NCI-H2029 treated with DMSO at 0.1 percent for 48 hours (cell line): ENCODE measurements around the gene GPR139.

Experiments
- DNase-seq: peaks from one replicate; lab custom pipeline; 2025; lab: John Stamatoyannopoulos, UW

Gene GPR139

GRCh38 chr16:20053336-20053735 is 20.4 kb downstream of the GPR139 start:
- DNase-seq, result no peak

GRCh38 chr16:20051611-20052010 is 22.1 kb downstream of the GPR139 start:
- no peak for DNase-seq

GRCh38 chr16:20051147-20051546 is 22.5 kb downstream of the GPR139 start:
- DNase-seq, result no peak

GRCh38 chr16:20049831-20050230 is 23.9 kb downstream of the GPR139 start:
- peak; percentile 79 for DNase-seq

GRCh38 chr16:20045886-20046285 is 27.8 kb downstream of the GPR139 start:
- DNase-seq, result no peak

- DNase-seq, result no peak
These were observed 30.8 kb downstream of the GPR139 start for GRCh38 chr16:20042848-20043247.

GRCh38 chr16:20041924-20042596 is 31.6 kb downstream of the GPR139 start:
- DNase-seq, result no peak

- no peak for DNase-seq
These were observed 33.7 kb downstream of the GPR139 start for GRCh38 chr16:20040011-20040410.

- DNase-seq, result no peak
These were observed 44.1 kb downstream of the GPR139 start for GRCh38 chr16:20029611-20030010.

GRCh38 chr16:20026361-20027072 is 47.2 kb downstream of the GPR139 start:
- no peak for DNase-seq

GRCh38 chr16:20023190-20023589 is 50.5 kb downstream of the GPR139 start:
- no peak for DNase-seq

GRCh38 chr16:20020976-20021375 is 52.7 kb downstream of the GPR139 start:
- DNase-seq, result no peak

GRCh38 chr16:20020083-20020482 is 53.6 kb downstream of the GPR139 start:
- DNase-seq, result no peak

GRCh38 chr16:20016234-20016633 is 57.5 kb downstream of the GPR139 start:
- no peak for DNase-seq

GRCh38 chr16:20004931-20005330 is 68.8 kb downstream of the GPR139 start:
- no peak for DNase-seq

GRCh38 chr16:20002936-20003335 is 70.8 kb downstream of the GPR139 start:
- no peak for DNase-seq

- DNase-seq, result no peak
These were observed 71.6 kb downstream of the GPR139 start for GRCh38 chr16:20001856-20002707.

GRCh38 chr16:19997734-19998133 is 76.0 kb downstream of the GPR139 start:
- DNase-seq, result peak; percentile 49

- peak; percentile 69 for DNase-seq
These were observed 76.4 kb downstream of the GPR139 start for GRCh38 chr16:19997264-19997663.

GRCh38 chr16:19994466-19995170 is 79.1 kb downstream of the GPR139 start:
- DNase-seq, result no peak

GRCh38 chr16:19991614-19992013 is 82.1 kb downstream of the GPR139 start:
- DNase-seq, result no peak

GRCh38 chr16:19984135-19984534 is 89.6 kb downstream of the GPR139 start:
- no peak for DNase-seq
